ENCODE data around the gene TTC7B.

Gene TTC7B

DNA sequence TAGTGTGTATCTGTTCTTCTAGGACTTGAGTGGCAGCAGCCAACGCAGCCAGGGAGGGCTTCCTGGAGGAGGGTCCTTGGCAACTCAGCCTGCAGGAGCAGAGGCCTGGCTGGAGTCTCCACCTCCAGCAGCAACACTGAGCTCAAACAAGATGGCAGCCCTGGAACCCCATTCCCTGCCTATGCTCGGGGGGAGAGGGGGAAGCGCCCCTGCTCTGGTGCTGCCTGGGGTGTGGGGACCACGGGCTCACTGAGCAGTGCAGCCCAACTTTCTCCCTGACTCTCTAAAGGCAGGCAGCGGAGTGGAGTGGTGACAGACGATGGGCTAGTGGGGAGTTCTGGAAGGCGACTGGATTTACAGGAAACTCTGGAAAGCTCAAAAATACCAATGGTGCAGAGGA lies 258.7 kb downstream of the TTC7B start:
- H3K4me3 Mint-ChIP-seq = no peak overlapping the region
- no peaks in the 10 kb centered on the region for H3K9me3 Mint-ChIP-seq
- no peak overlapping the region for H3K27ac Mint-ChIP-seq
- no peaks in the 10 kb centered on the region for H3K4me1 Mint-ChIP-seq
- ATAC-seq (ENCODE audit: low read depth) (no peak), DNase-seq (ENCODE audit: low spot score in 2 of 2) (no peak)
- no peaks in the 10 kb centered on the region for H3K36me3 Mint-ChIP-seq
- H3K27me3 Mint-ChIP-seq = peaks cover 3% of the 10 kb centered on the region

- DNase-seq (ENCODE audit: low spot score in 2 of 2) (no peak), ATAC-seq (ENCODE audit: low read depth) (no peak)
- Mint-ChIP-seq H3K4me3 (no peak overlapping the region), H3K27ac (no peak overlapping the region), H3K36me3 (no peaks in the 10 kb centered on the region), H3K9me3 (no peaks in the 10 kb centered on the region), H3K27me3 (peaks cover 3% of the 10 kb centered on the region), H3K4me1 (no peaks in the 10 kb centered on the region)
Measured at GRCh38 chr14:90556666-90557450, 259.4 kb downstream of the TTC7B start.

GRCh38 chr14:90556012-90556477 lies 260.2 kb downstream of the TTC7B start:
- DNase-seq (ENCODE audit: low spot score in 2 of 2) (no peak), ATAC-seq (ENCODE audit: low read depth) (no peak)
- Mint-ChIP-seq H3K4me3 (no peak overlapping the region), H3K4me1 (no peaks in the 10 kb centered on the region), H3K27ac (no peak overlapping the region), H3K27me3 (peaks cover 3% of the 10 kb centered on the region), H3K36me3 (no peaks in the 10 kb centered on the region), H3K9me3 (no peaks in the 10 kb centered on the region)

DNA sequence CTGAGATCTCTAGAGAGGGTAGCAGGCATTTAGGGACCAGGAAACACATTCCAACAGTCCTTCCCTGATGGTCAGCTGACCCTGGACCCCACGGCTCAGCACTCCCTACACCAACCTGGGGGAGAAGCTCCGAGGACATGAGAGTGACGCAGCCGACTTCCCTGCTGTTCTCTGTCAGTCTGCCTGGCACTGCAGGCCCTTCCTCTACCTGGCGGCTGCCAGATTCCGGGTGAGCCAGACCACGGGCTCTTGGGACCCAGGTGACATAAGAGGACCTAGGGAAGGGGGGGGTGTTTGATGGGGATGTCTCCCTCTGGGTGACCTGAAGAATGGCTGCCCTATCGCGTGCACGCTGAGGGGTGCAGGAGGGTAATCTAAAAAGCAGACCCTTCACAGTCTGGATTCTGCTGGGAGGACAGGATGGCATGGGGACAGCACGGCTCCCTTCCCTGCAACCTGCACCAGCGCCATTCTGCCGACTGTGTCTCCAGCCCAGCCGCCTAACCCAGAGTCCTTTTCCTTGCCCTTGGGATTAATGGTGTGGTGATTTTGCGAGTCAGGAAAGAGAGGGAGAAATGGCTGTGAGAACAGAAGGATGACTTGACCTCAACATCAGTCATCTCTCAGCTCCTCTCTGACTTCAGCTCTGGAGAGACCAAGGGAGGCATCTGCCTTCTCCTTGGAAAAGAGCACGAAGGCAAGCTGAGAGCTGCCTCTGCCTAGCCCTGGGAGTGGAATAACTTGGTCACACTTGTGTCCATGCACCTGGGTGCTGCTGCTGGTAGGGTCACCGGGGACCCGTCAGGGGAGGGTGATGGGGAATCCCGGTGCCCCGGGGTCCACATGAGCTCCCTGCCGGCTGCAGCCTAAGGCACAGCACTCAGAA lies 260.9 kb downstream of the TTC7B start:
- no peak overlapping the region for H3K4me3 Mint-ChIP-seq

DNA sequence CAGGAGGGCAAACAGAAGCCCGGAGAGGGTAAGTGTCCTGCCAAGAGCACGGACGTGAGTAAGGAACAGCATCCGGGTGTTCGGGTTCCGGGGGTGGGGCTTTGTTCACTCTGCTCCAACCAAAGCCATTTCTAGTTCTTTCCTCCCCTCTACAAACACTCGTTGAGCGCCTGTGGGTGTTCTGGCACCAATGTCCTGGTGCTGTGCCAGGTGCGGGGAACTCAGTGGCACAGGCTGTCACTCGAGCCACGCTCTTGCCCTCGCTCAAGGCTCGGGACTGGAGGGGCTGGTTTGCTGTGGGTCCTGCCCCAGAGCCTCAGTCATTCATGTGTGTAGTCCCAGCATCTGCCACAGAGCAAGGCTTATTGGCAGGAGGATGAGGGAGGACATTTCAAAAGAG lies 261.9 kb downstream of the TTC7B start:
- H3K27ac Mint-ChIP-seq = no peak overlapping the region
- no peak for ATAC-seq (ENCODE audit: low read depth)

More for the DNA sequence above, 260.9 kb downstream of the TTC7B start:
- H3K27ac Mint-ChIP-seq = no peak overlapping the region
- peaks cover 3% of the 10 kb centered on the region for H3K27me3 Mint-ChIP-seq
- ATAC-seq (ENCODE audit: low read depth) (no peak), DNase-seq (ENCODE audit: low spot score in 2 of 2) (no peak)
- H3K4me1 Mint-ChIP-seq = no peaks in the 10 kb centered on the region
- H3K36me3 Mint-ChIP-seq = no peaks in the 10 kb centered on the region
- peaks cover under 1% of the 10 kb centered on the region for H3K9me3 Mint-ChIP-seq

GRCh38 chr14:90553921-90554336 lies 262.3 kb downstream of the TTC7B start:
- H3K4me3 Mint-ChIP-seq = no peak overlapping the region
- no peak overlapping the region for H3K27ac Mint-ChIP-seq
- ATAC-seq (ENCODE audit: low read depth) = no peak
- H3K36me3 Mint-ChIP-seq = no peaks in the 10 kb centered on the region
- no peaks in the 10 kb centered on the region for H3K4me1 Mint-ChIP-seq
- H3K9me3 Mint-ChIP-seq = peaks cover 3% of the 10 kb centered on the region
- peaks cover 3% of the 10 kb centered on the region for H3K27me3 Mint-ChIP-seq
- no peak for DNase-seq (ENCODE audit: low spot score in 2 of 2)

More for the DNA sequence above, 261.9 kb downstream of the TTC7B start:
- H3K4me1 Mint-ChIP-seq = no peaks in the 10 kb centered on the region
- peaks cover 3% of the 10 kb centered on the region for H3K9me3 Mint-ChIP-seq
- DNase-seq (ENCODE audit: low spot score in 2 of 2) = no peak
- peaks cover 3% of the 10 kb centered on the region for H3K27me3 Mint-ChIP-seq
- H3K4me3 Mint-ChIP-seq = no peak overlapping the region
- no peaks in the 10 kb centered on the region for H3K36me3 Mint-ChIP-seq

GRCh38 chr14:90553298-90553920 lies 262.8 kb downstream of the TTC7B start:
- peaks cover 3% of the 10 kb centered on the region for H3K9me3 Mint-ChIP-seq
- ATAC-seq (ENCODE audit: low read depth) (no peak), DNase-seq (ENCODE audit: low spot score in 2 of 2) (no peak)
- no peak overlapping the region for H3K27ac Mint-ChIP-seq
- peaks cover 4% of the 10 kb centered on the region for H3K27me3 Mint-ChIP-seq
- no peaks in the 10 kb centered on the region for H3K4me1 Mint-ChIP-seq
- no peak overlapping the region for H3K4me3 Mint-ChIP-seq
- H3K36me3 Mint-ChIP-seq = no peaks in the 10 kb centered on the region

DNA sequence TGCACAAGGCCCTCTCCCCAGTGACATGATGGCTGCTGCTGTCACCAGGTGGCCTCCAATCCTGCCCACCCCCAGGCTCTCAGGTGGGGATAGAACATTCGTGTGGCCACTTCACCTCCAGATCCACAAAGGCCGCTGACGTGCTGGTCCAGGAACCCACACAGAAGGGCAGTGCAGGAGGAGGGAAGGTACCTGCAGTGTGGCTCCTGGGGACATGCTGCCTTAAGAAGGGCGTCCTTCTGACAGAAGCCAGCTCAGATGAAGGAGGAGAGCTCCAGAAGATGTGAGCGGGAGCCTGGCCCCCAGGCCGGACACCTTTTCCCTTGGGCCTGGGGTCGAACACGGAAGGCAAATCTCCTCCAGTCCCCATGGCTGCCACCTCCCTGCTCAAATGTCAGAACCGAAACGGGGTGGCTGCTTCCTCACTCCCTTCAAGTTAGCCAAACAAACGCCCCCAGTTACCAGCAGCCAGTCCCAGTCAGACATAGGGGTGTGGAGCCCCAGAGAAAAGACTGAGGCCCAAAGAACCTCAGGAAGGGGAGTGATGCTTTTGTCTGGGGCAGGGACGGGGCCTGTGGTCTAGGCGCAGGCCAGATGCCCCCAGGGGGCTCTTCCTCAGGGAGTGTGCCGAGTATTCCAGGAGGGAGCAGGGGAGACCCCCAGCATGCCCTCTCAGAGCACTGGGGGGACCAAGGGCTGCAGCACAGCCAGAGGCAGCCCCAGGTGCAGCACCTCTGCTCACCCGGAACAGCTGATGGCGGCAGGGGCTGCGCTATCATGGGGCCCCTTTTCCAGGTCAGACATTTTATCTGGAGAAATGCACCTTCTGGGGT lies 263.5 kb downstream of the TTC7B start:
- no peaks in the 10 kb centered on the region for H3K4me1 Mint-ChIP-seq
- no peaks in the 10 kb centered on the region for H3K36me3 Mint-ChIP-seq
- H3K27ac Mint-ChIP-seq = no peak overlapping the region
- ATAC-seq (ENCODE audit: low read depth) (no peak), DNase-seq (ENCODE audit: low spot score in 2 of 2) (no peak)
- H3K27me3 Mint-ChIP-seq = peaks cover 4% of the 10 kb centered on the region
- peaks cover 3% of the 10 kb centered on the region for H3K9me3 Mint-ChIP-seq
- no peak overlapping the region for H3K4me3 Mint-ChIP-seq

DNA sequence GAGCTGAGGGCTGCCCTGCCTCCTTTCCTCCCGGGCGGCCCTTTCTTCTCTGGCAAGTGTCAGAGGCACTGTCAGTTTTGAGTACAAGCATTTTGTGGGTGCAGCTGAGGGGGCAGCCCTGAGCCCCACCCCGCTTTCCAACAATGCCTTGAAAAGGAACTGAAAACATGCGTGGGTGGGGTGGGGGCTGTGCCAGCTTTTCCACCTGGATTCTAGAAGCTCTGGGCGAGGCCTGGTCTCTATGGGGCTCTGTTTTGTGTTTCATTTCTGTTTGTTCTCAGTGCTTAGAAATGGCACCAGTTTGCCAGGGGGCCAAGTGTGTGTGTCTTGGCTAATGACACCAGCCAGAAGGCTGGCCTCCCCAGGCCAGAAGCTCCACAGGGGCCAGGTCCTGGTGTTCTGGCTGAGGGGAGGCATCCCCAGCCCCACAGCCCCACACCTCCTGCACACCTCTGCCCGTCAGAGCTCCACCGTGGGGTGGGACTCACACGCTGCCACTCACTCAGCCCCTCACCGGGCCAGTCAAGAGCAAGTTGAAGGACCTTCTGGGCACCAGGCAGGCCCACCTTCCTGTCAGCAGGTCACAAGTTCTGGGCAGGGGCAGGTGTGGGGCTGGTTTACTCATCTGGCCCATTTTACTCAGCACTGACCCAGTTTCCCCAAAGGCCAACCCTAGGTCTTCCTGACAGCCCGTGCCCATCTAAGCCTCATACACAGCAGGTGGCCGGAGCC lies 264.3 kb downstream of the TTC7B start:
- DNase-seq (ENCODE audit: low spot score in 2 of 2) (no peak), ATAC-seq (ENCODE audit: low read depth) (no peak)
- Mint-ChIP-seq H3K4me1 (no peaks in the 10 kb centered on the region), H3K4me3 (no peak overlapping the region), H3K27ac (no peak overlapping the region), H3K27me3 (peaks cover 4% of the 10 kb centered on the region), H3K9me3 (peaks cover 3% of the 10 kb centered on the region), H3K36me3 (no peaks in the 10 kb centered on the region)

GRCh38 chr14:90551070-90551704 lies 265.0 kb downstream of the TTC7B start:
- no peaks in the 10 kb centered on the region for H3K4me1 Mint-ChIP-seq
- no peak overlapping the region for H3K27ac Mint-ChIP-seq
- peaks cover 3% of the 10 kb centered on the region for H3K9me3 Mint-ChIP-seq
- DNase-seq (ENCODE audit: low spot score in 2 of 2) (no peak), ATAC-seq (ENCODE audit: low read depth) (no peak)
- peaks cover 4% of the 10 kb centered on the region for H3K27me3 Mint-ChIP-seq
- H3K4me3 Mint-ChIP-seq = no peak overlapping the region
- H3K36me3 Mint-ChIP-seq = no peaks in the 10 kb centered on the region

DNA sequence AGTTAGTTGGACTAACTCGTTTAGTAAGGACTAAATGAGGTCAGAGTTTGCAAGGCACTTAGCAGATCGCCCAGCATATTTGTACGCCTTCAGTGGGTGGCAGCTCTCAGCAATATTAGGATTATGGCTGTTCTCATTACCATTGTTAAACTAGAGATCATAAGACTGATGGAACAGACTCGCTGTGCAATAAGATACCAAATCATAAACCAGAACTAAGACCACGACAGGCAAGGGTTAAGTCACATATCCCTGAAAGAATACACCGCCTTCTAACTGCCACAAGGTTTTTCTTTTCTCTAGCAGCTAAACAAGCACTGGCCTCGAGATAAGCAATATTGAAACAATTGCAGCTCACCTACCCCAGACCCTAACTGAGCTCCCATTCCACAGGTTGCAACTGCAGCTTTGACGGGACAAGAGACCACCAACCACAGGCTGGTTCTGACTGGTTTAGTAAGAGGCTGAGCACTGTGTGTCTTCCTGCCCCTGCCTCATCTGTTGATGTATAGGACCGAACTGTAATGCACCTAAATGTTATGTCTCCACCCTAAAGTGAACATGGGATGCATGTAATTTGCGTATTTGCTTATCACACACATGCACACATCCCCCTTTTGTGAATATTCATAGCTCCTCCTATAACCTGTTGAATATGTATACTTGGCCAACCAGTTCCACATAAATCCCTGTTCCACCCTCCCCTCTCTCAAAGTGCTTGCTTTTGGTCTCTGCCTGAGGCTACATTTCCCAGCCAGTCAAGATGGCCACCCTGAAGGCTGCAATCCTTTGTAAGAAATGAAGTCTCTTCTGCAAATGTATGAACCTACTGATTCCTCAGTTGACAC lies 266.2 kb downstream of the TTC7B start:
- Mint-ChIP-seq H3K4me1 (no peaks in the 10 kb centered on the region), H3K4me3 (no peak overlapping the region), H3K9me3 (peaks cover 3% of the 10 kb centered on the region), H3K27me3 (peaks cover 1% of the 10 kb centered on the region), H3K27ac (no peak overlapping the region), H3K36me3 (no peaks in the 10 kb centered on the region)
- no peak for ATAC-seq (ENCODE audit: low read depth)
- no peak for DNase-seq (ENCODE audit: low spot score in 2 of 2)

GRCh38 chr14:90548455-90548854 lies 267.8 kb downstream of the TTC7B start:
- no peak for ATAC-seq (ENCODE audit: low read depth)
- peaks cover 1% of the 10 kb centered on the region for H3K27me3 Mint-ChIP-seq
- H3K4me3 Mint-ChIP-seq = no peak overlapping the region
- H3K9me3 Mint-ChIP-seq = peaks cover 3% of the 10 kb centered on the region
- H3K27ac Mint-ChIP-seq = no peak overlapping the region
- DNase-seq (ENCODE audit: low spot score in 2 of 2) = no peak
- H3K36me3 Mint-ChIP-seq = no peaks in the 10 kb centered on the region
- H3K4me1 Mint-ChIP-seq = no peaks in the 10 kb centered on the region
